IMR-90 (cell line): ENCODE results near the gene FMO1.

Experiments used
- BHLHE40 ChIP-seq: fragments of 150-350 bp; IDR thresholded peaks from 2 replicates; pipeline ENCODE4 v1.6.1; 2016; ENCODE audit warnings: mild to moderate bottlenecking, low read depth, low read length
- CEBPB ChIP-seq: IDR thresholded peaks from 2 replicates; pipeline ENCODE4 v1.6.1; 2012; ENCODE audit warnings: low read depth, low read length, improper control_type of control experiment
- CHD1 ChIP-seq: IDR thresholded peaks from 2 replicates; pipeline ENCODE4 v1.6.1; 2012; ENCODE audit warnings: low read depth, low read length, improper control_type of control experiment
- ELK1 ChIP-seq: fragments of 150-350 bp; IDR thresholded peaks from 2 replicates; pipeline ENCODE4 v1.6.1; 2016; ENCODE audit warnings: low read depth, mild to moderate bottlenecking, low read length, moderate library complexity, borderline replicate concordance
- FOS ChIP-seq: fragments of 150-350 bp; IDR thresholded peaks from 2 replicates; pipeline ENCODE4 v1.6.1; 2016; ENCODE audit warnings: low read depth, low read length
- MAFK ChIP-seq: IDR thresholded peaks from 2 replicates; pipeline ENCODE4 v1.6.1; 2012; ENCODE audit warnings: low read depth, low read length, improper control_type of control experiment
- MXI1 ChIP-seq: IDR thresholded peaks from 2 replicates; pipeline ENCODE4 v1.6.1; 2012; ENCODE audit warnings: low read depth, mild to moderate bottlenecking, low read length, moderate library complexity, borderline replicate concordance
- NFE2L2 ChIP-seq: fragments of 150-350 bp; IDR thresholded peaks from 2 replicates; pipeline ENCODE4 v1.6.1; 2016; ENCODE audit warnings: low read depth, mild to moderate bottlenecking, low read length
- POLR2A ChIP-seq: IDR thresholded peaks from 2 replicates; pipeline ENCODE4 v1.6.1; 2012; ENCODE audit warnings: mild to moderate bottlenecking, low read depth, low read length
- RAD21 ChIP-seq: IDR thresholded peaks from 2 replicates; pipeline ENCODE4 v1.6.1; 2012; ENCODE audit warnings: low read length, improper control_type of control experiment
- RCOR1 ChIP-seq: IDR thresholded peaks from 2 replicates; pipeline ENCODE4 v1.6.1; 2012; ENCODE audit warnings: mild to moderate bottlenecking, low read length, improper control_type of control experiment; ENCODE audit not compliant: insufficient replicate concordance
- RFX5 ChIP-seq: IDR thresholded peaks from 2 replicates; pipeline ENCODE4 v1.8.0; 2012; ENCODE audit warnings: low read depth, mild to moderate bottlenecking, low read length, moderate library complexity
- TF ChIP-seq, protein P1 (sequence below): conservative IDR thresholded peaks from 2 replicates; pipeline ENCODE4 v1.5.1; 2012; ENCODE audit warnings: mild to moderate bottlenecking, low read depth, low read length, improper control_type of control experiment

DNA sequence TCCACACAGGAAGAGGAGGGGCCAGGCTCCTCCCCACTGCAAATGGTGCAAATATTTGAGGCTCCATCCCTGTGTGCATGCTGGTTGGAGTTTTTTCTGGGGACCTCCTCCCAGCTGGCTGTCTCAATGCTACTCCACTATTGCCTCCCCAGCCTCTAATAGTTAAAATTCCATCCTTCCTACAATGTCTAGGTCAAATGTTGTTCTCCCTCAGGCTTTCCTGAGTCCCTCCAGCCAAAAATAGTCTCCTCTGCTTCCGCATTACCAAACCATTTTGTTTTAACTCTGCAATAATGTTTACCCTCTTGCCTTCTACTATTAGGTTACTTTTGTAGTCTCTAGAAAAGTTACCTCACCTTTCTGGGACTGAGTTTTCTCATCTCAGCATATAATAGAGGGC, 29.6 kb upstream of the FMO1 start:
- TF ChIP-seq POLR2A (no peak), NFE2L2 (no peak), ELK1 (no peak), RFX5 (no peak), CEBPB (no peak), RAD21 (no peak), BHLHE40 (no peak), MAFK (no peak), RCOR1 (no peak), FOS (no peak), MXI1 (no peak), CHD1 (no peak)
- TF ChIP-seq, protein P1, sequence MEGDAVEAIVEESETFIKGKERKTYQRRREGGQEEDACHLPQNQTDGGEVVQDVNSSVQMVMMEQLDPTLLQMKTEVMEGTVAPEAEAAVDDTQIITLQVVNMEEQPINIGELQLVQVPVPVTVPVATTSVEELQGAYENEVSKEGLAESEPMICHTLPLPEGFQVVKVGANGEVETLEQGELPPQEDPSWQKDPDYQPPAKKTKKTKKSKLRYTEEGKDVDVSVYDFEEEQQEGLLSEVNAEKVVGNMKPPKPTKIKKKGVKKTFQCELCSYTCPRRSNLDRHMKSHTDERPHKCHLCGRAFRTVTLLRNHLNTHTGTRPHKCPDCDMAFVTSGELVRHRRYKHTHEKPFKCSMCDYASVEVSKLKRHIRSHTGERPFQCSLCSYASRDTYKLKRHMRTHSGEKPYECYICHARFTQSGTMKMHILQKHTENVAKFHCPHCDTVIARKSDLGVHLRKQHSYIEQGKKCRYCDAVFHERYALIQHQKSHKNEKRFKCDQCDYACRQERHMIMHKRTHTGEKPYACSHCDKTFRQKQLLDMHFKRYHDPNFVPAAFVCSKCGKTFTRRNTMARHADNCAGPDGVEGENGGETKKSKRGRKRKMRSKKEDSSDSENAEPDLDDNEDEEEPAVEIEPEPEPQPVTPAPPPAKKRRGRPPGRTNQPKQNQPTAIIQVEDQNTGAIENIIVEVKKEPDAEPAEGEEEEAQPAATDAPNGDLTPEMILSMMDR, result no peak
